ENCODE data around the gene MATN1. TPM values are rescaled to one million over a fixed set of nuclear protein-coding genes. Genes with fewer than 3 reads are reported as not detected.

MATN1 gene
- total RNA-seq, 1 donor from 2014 or later = 0.17 TPM

GRCh38 chr1:30757352-30758120, 34.2 kb upstream of the MATN1 start, which contains the start of gene LAPTM5:
Gene LAPTM5 (minus strand): TSS chr1:30757774. CDS start chr1:30757745, 29 bp downstream.
- peak; percentile 40 for DNase-seq

DNA sequence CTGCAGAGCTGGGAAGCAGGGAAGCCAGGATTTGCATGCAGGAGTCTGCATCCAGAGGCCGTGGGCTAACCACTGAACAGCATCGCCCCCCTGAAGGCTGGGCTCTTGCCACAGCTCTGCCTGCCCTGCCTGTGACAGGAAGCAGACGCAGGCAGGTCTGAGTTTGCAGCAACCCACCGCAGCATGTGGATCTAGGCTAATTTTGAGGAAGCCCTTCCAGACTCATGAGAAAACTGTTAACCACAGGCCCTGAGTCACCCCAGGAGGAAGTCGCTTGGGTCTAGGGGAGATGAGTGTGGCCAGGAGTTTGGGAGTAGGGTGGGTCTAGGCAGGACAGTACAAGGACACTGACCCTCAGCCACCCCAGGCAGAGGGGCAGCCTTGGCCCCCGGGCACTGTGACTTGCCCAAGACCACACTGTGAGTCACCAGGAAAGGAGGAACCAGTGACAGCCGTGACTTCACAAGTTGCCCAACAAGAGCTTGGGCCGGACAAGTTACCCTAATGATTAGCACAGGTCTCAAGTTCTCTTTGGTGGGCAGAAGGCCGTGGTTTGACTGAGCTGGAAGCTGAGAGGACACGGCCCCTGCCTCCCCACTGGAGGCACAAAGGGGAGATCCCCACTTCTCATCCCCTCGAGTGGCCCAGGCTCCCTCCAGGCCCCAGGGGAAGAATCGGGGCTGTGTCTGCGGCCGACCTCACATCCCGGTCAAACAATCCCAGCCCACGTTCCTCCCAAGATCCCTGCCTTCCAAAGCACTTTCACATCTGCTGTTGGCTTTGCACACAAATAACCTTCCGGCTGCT, 33.4 kb upstream of the MATN1 start:
- peak; percentile 59 for DNase-seq

DNA sequence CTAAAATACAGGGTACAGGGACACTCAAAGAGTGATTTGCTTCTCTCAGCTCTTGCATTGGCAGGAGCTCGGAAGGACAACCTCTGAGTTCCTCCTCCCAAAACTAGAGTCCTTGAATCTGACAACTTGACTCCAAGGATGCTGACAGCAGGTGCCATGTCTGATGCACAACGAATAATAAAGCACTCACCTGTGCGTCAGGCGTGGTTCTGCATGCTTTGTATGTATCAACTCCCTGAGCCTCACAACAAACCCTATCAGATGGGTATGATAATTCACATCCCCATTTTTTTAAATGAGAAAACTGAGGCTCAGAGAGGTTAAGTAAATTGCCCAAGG, 32.8 kb upstream of the MATN1 start:
- DNase-seq = no peak

DNA sequence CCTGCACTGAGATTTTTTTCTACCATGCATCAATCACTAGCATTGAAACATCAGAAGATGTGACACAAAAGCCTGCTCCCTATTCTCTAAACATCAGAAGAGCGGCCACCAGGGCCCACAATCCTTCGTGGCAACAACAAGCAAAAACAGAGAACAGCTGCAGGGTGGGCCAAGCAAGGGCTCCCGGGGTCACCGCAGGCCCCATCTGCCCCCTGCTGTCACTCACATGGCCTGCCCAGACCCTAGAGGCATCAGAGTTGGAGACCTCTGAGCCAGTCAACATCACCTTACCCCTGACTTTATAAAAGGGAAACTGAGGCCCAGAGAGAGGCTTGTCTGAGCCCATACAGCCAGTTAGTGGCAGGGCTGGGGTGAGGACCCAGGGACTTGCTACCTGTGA, 32.4 kb upstream of the MATN1 start:
- no peak for DNase-seq

DNA sequence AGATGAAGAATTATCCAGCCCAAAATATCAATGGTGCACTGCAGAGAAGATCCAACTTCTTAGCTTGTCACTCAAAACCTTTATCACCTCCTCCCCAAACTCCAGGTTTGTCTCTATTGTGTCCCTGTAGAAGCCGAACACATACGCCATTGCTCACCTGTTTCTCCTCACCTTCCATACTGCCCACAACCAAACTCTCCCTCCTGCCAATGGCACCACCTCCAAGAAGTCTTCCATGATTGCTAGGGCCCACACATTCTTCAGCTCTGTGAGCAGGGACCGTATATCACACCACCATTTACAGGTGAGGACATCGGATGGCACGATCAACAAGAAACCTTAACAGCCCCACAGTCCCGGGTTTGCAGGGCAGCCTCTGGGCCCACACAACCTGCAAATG, 31.9 kb upstream of the MATN1 start:
- DNase-seq = no peak

GRCh38 chr1:30754684-30755171, 31.3 kb upstream of the MATN1 start:
- no peak for DNase-seq

- DNase-seq = no peak
Measured at GRCh38 chr1:30753660-30754123, 30.3 kb upstream of the MATN1 start.

- no peak for DNase-seq
Measured at GRCh38 chr1:30753118-30753517, 29.7 kb upstream of the MATN1 start.

GRCh38 chr1:30752651-30752908, 29.2 kb upstream of the MATN1 start:
- peak; percentile 20 for DNase-seq

DNA sequence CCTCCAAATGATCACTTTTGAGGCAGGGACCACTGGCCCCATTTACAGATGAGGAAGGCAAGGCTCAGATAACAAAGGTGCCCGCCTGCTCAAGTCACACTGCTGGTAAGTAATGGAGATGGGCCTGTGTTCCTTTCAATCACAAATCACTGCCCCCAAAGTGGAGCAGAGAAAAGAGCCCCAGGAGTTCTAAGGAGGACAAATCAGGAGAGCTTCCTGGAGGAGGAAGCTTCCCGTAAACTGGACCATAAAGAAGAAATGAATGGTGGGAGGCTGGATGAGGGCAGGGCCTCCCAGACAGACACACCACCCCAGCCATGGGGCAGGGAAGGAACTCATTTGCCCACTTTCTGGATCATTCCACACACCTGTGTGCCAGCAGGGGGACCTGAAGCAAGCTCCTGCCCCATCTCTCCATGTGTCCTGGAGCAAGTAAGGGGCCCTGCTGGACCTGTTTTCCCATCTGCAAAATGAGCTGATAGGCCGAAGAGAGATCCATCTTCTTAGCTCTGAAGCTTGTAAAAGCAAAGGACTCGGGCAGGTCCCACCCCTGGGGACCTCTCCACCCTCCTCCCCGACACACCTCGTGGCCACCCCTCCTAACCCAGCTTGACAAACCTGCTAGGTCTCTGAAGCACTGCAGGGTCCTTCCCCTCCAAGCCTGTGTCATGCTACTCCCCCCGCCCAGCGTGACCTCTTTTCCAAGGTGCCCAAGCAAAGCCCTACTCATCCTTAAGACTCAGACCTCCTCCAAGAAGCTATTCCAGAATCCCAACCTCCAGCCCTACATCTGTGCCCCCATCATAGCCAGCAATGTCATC, 28.7 kb upstream of the MATN1 start:
- DNase-seq = no peak

GRCh38 chr1:30750731-30751291, 27.4 kb upstream of the MATN1 start:
- DNase-seq = no peak

DNA sequence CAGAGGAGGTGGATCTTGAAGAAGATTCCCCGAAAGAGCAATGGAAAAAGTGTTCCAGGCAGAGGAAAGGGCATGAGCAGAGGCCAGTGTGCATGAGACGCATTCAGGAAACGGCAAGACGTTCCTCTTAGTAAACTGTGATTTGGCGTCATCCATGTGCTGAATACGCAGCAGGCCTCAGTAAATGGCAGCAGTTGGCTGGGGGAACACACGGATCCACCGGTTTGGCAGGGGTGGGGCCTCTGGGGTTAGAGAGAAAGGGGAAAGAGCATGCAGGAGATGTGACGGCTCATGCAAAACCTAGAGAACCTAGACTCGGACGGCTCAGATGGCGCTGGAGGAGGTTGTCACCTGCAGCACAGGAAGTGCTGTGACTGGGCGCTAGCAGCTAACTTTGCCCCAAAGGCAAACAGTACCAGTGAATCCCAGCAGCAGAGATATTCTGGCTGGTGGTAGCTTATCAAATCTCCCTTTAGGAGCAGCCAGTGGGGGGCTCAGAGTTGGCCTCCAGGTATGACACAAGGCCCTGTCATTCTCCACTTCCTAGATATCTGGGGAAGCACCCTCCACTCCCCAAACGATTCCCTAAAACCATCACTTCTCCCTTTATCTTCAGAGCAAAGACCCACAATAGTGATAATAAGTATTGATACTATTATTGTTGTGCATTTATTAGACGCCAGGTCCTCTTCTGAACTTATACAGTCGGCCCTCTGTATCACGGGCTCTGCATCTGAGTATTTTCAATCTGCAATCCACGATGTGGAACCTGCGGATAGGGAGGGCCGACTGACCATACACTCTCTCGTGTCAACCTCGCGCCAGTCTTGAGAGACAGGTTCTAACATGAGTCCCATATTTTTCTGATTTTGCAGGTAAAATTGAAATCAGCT, 26.6 kb upstream of the MATN1 start:
- no peak for DNase-seq

DNA sequence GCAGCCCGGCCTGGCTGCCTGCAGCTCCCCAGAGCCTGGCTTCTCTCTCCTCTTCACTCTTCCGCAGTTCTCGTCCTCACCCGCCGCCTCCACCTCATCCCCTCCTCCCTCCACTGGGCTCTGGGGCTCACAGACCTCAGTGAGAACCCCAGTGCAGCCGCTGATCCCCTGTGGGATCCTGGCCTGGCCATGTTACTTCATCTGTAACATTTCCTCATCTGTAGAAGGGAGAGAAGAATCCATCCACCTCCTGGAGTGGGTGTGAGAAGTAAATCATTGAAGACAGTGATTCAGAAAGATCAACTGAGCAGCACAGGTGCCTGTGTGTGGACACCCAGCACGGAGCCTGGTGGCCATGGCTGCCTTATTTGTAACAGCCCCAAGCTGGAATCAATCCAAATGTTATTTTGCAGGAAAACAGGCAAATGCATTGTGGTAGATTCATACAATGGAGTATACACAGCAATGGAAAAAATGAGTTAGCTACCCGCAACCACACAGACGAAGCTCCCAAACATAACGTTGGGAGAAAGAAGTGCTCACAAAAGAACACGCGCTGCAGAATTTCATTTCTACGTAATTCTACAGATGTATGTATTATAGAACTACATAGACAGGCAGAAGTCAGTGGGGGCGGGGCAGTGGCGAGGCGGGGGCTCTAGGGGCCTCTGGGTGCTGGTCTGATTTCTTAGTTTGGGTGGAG, 25.5 kb upstream of the MATN1 start:
- peak; percentile 63 for DNase-seq

DNA sequence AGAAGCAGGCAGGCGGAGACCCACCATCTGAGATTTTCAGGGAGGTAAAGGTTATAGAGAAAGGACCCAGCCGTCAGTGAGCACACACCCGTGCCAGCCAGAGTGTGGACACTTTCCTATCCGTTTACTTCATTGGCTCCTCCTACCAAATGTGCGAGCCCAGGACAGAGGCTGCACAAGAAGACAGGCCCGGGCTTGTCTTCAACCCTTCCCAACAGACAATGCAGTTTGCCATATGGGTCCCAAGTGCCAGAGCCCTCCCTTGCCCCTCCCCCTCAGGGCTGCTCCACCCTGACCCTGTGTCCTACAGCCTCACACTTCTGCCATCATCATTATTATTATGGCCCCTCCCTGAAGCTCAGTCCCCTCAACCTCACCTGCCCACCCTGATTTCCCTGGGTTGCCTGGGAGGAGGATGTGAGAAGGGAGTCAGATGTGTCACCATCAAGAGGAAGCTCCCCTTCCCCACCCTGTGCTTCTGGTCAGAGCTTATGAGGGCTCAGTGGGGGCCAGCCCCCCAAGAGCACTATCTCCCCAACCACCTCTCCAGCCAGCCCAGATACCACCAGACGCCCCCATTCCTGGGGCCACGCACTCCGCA, 24.8 kb upstream of the MATN1 start:
- DNase-seq = no peak

GRCh38 chr1:30747033-30748008, 23.9 kb upstream of the MATN1 start:
- no peak for DNase-seq

- DNase-seq = no peak
Measured at GRCh38 chr1:30746212-30747032, 23.0 kb upstream of the MATN1 start.

DNA sequence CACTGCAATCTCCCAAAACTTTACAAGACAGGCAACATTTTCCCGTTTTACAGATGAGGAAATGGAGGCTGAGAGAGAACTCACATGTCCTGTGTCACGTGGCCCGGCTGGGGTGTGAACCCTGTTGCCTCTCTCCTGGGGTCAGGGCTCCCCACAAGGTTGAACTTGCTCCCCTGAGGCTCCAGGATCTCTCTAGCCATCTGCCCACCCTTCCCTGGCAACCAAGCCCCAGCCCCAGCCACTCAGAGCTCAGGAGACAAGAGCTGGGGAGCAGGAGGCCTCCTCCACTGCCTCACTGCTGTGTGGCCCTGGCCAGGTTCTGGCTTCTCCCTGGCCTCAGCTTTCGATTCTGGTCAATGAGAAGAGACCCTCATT, 22.4 kb upstream of the MATN1 start:
- no peak for DNase-seq

DNA sequence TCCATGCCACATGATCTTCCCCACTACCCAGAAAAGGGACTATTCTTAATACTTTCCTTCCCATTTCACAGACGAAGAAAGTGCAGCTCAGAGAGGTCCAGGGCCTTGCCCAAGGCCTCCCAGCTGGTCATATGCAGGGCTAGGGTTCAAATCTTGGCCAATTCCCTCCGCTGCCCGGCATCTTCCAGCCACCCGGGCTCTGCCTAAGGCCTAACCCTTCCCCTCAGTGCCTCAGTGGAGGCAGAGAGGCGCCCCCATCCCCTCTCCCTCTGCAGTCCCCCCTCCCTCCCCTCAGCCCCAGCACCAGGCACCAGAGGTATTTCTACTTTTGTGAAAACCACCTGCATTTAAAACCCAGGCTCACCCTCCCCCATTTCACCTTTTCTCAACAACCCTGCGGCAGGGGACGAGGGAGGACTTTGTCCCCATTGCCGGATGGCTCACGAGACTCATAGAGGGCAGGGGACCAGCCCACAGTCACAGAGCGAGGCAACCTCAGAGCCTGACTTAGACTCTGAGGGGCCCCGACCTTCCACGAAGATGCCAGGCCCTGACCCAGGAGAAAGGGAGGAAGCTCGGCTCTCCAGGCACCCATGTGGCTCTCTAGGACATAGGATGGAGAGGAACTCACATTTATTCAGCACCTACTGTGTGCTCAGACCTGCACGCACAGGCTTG, 21.9 kb upstream of the MATN1 start:
- DNase-seq = no peak
